Left kidney (tissue), 1 donor: Measurements from ENCODE around the gene TRIM26. TPM values are rescaled to one million over a fixed set of nuclear protein-coding genes. Genes with fewer than 3 reads are reported as not detected.

Experiments used
- polyA plus RNA-seq: library from polyadenylated mRNA; unstranded; fragments of 120-200 nt; gene quantifications from one replicate; pipeline ENCODE4 v1.2.1, GENCODE V29; 2013; ENCODE audit not compliant: insufficient read length

The TRIM26 gene
- polyA plus RNA-seq, 1 donor: 39.7 TPM

Other genes with a start within 250 kb of the TRIM26 start
- 42.0 TPM for gene POLR1H, start 152.1 kb downstream of the TRIM26 start, polyA plus RNA-seq
- gene PPP1R11, start 146.2 kb downstream of the TRIM26 start, polyA plus RNA-seq: 60.1 TPM
- 2.0 TPM for gene RNF39, start 137.6 kb downstream of the TRIM26 start, polyA plus RNA-seq
- gene TRIM31, start 100.3 kb downstream of the TRIM26 start, polyA plus RNA-seq: not detected
- gene TRIM40, start 77.3 kb downstream of the TRIM26 start, polyA plus RNA-seq: not detected
- 0.27 TPM for gene TRIM10, start 52.2 kb downstream of the TRIM26 start, polyA plus RNA-seq
- 0.08 TPM for gene TRIM15, start 49.9 kb downstream of the TRIM26 start, polyA plus RNA-seq
- gene TRIM39, start 113.5 kb upstream of the TRIM26 start, polyA plus RNA-seq: 16.2 TPM
- gene RPP21, start 131.8 kb upstream of the TRIM26 start, polyA plus RNA-seq: 23.3 TPM